Measurements from ENCODE around the gene FCHO2.

- TF ChIP-seq CTCF (conservative IDR thresholded peaks at IDR 0.05; ENCODE audit: low read depth, low read length) (no peak), USF2 (IDR thresholded peaks at IDR 0.05; ENCODE audit: low read depth, low read length) (no peak), BHLHE40 (IDR thresholded peaks at IDR 0.05; ENCODE audit: low read depth, low read length) (no peak)
Observed at GRCh38 chr5:72954389-72954788, 1.5 kb upstream of the FCHO2 start.

All from IMR-90 (cell line).